Measurements from ENCODE around the gene KLHDC7B. TPM values are rescaled to one million over a fixed set of nuclear protein-coding genes. Genes with fewer than 3 reads are reported as not detected.

The KLHDC7B gene
- total and polyA plus RNA-seq, 2 donors (not counting 3 experiments of a cell fraction or from before 2014, with no cell fraction given): not detected

- peaks cover 10% of the 10 kb centered on the region for H3K79me2 ChIP-seq (ENCODE audit: control insufficient read depth, insufficient read depth, low read length)
- CTCF ChIA-PET: interaction anchor here (0.7 kb wide), 1 partner anchor 16 kb away, joined by 3 read pairs; no protein-coding TSS in a partner anchor
- H3K4me2 ChIP-seq (ENCODE audit: insufficient read depth, low read length): no peak overlapping the region
- FAIRE-seq: no peak
- dilution Hi-C loops (cut with MboI; ENCODE audit: extremely low pct_ligation_motif_present, low sequenced_read_pairs): no loop called here
- DNase-seq (ENCODE audit: low read depth, low spot score): no peak
- no peaks in the 10 kb centered on the region for H4K20me1 ChIP-seq (replicated peaks; ENCODE audit: control insufficient read depth, extremely low read depth, insufficient read depth, low read length)
- POLR2A ChIA-PET: interaction anchor here (1.1 kb wide), 1 partner anchor 15 kb away, joined by 4 read pairs; the partner anchor contains the start of genes LMF2 and NCAPH2
- H3K9ac ChIP-seq (replicated peaks; ENCODE audit: extremely low read depth, insufficient read depth, low read length): no peak overlapping the region
- no peaks in the 10 kb centered on the region for H3K27me3 ChIP-seq (ENCODE audit: control insufficient read depth in 2 of 2, insufficient read depth in 2 of 2, low read length in 2 of 2)
- intact Hi-C loops (cut with micrococcal nuclease): no loop called here
- no peak overlapping the region for H3K27ac ChIP-seq (ENCODE audit: insufficient read depth, low read depth, low read length)
- H3K9me1 ChIP-seq (replicated peaks; ENCODE audit: control insufficient read depth, extremely low read depth, insufficient read depth, low read length): no peaks in the 10 kb centered on the region
- no peak overlapping the region for H3K4me3 ChIP-seq (replicated peaks in 1 of 3; ENCODE audit: insufficient read depth in 1 of 3, low read depth in 1 of 3, low read length in 3 of 3)
- no TSS peak for BruUV-seq (replicated peaks)
- H3K9me3 ChIP-seq (replicated peaks; ENCODE audit: control insufficient read depth, insufficient read depth, low read length): no peaks in the 10 kb centered on the region
- TF ChIP-seq MYC (IDR thresholded peaks at IDR 0.05; ENCODE audit: low read depth, low read length) (no peak), CTCF (IDR thresholded peaks at IDR 0.05; ENCODE audit: extremely low read depth in 1 of 2, insufficient read depth in 1 of 2, low read depth in 1 of 2, low read length in 2 of 2) (no peak), POLR2AphosphoS5 (IDR thresholded peaks at IDR 0.05; ENCODE audit: insufficient read depth, low read depth, low read length) (no peak), MAX (IDR thresholded peaks at IDR 0.05; ENCODE audit: insufficient read depth, insufficient read length) (no peak), GATA2 (IDR thresholded peaks at IDR 0.05; ENCODE audit: insufficient read depth, insufficient read length, low read depth, low read length) (no peak), JUN (IDR thresholded peaks at IDR 0.05; ENCODE audit: borderline replicate concordance, insufficient read depth, insufficient read length, low read depth) (no peak), FOS (IDR thresholded peaks at IDR 0.05; ENCODE audit: borderline replicate concordance, insufficient read depth, low read length) (no peak), EZH2 (IDR thresholded peaks at IDR 0.05; ENCODE audit: borderline replicate concordance, low read depth, low read length, severe bottlenecking) (no peak), POLR2A (IDR thresholded peaks at IDR 0.05; ENCODE audit: low read depth, low read length) (no peak)
- peaks cover 12% of the 10 kb centered on the region for H3K4me1 ChIP-seq (ENCODE audit: control insufficient read depth, extremely low read depth, insufficient read depth, low read length)
- no peak overlapping the region for H2AFZ ChIP-seq (ENCODE audit: low read depth, low read length)
- peaks cover 0 to 24% of the 10 kb centered on the region in 2 experiments for H3K36me3 ChIP-seq (ENCODE audit: control insufficient read depth in 2 of 2, extremely low read depth in 1 of 2, insufficient read depth in 2 of 2, low read length in 2 of 2)
Measured at GRCh38 chr22:50522806-50523438, 22.8 kb upstream of the KLHDC7B start.

All from endothelial cell of umbilical vein (primary cell).